Hepatocyte (in vitro differentiated cells): ENCODE measurements around the gene WSCD2. TPM values are rescaled to one million over a fixed set of nuclear protein-coding genes. Genes with fewer than 3 reads are reported as not detected.

Source experiments
- DNase-seq: peaks from one replicate; pipeline ENCODE4 v3.0.0-alpha.2; 2016; ENCODE audit warnings: low spot score
- H2AFZ ChIP-seq: fragments of 200-600 bp; sonication (generic); 2 replicates; pipeline ENCODE4 v1.6.0; 2016; ENCODE audit warnings: antibody characterized with exemption, mild to moderate bottlenecking
- H3K27ac ChIP-seq: fragments of 200-600 bp; sonication (generic); 2 replicates; pipeline ENCODE4 v1.5.1; 2016; ENCODE audit warnings: mild to moderate bottlenecking
- H3K27me3 ChIP-seq: fragments of 200-600 bp; sonication (generic); 2 replicates; pipeline ENCODE4 v1.6.1; 2016
- H3K36me3 ChIP-seq: fragments of 200-600 bp; sonication (generic); replicated peaks from 2 replicates; pipeline ENCODE4 v1.5.1; 2016; ENCODE audit warnings: low read depth; ENCODE audit not compliant: insufficient read depth
- H3K4me1 ChIP-seq: fragments of 200-600 bp; sonication (generic); 2 replicates; pipeline ENCODE4 v1.5.1; 2016; ENCODE audit warnings: mild to moderate bottlenecking, moderate library complexity; ENCODE audit not compliant: insufficient read depth
- H3K4me2 ChIP-seq: fragments of 200-600 bp; sonication (generic); 2 replicates; pipeline ENCODE4 v1.6.0; 2016
- H3K4me3 ChIP-seq: fragments of 200-600 bp; sonication (generic); 2 replicates; pipeline ENCODE4 v1.5.1; 2016; ENCODE audit warnings: mild to moderate bottlenecking
- H3K79me2 ChIP-seq: fragments of 200-600 bp; sonication (generic); 2 replicates; pipeline ENCODE4 v1.6.0; 2017; ENCODE audit warnings: mild to moderate bottlenecking
- H3K9me2 ChIP-seq: fragments of 200-600 bp; sonication (generic); replicated peaks from 2 replicates; pipeline ENCODE4 v1.6.0; 2017; ENCODE audit warnings: mild to moderate bottlenecking; ENCODE audit not compliant: insufficient read depth
- H3K9me3 ChIP-seq: fragments of 200-600 bp; sonication (generic); 2 replicates; pipeline ENCODE4 v1.5.1; 2016; ENCODE audit warnings: low read depth, mild to moderate bottlenecking
- H4K20me1 ChIP-seq: fragments of 200-600 bp; sonication (generic); 2 replicates; pipeline ENCODE4 v1.6.0; 2016; ENCODE audit warnings: mild to moderate bottlenecking; ENCODE audit not compliant: insufficient read depth, poor library complexity, severe bottlenecking
- CTCF ChIP-seq: fragments of 200-600 bp; sonication (generic); IDR thresholded peaks from 2 replicates; pipeline ENCODE4 v1.5.1; 2016; ENCODE audit warnings: antibody characterized with exemption, mild to moderate bottlenecking; ENCODE audit not compliant: poor library complexity
- EZH2 ChIP-seq: fragments of 200-600 bp; sonication (generic); IDR thresholded peaks from 2 replicates; pipeline ENCODE4 v1.6.1; 2016; ENCODE audit warnings: antibody characterized with exemption, mild to moderate bottlenecking, borderline replicate concordance
- EZH2phosphoT487 ChIP-seq: fragments of 200-600 bp; sonication (generic); IDR thresholded peaks from one replicate; pipeline ENCODE4 v1.6.1; 2018; ENCODE audit warnings: antibody characterized with exemption, mild to moderate bottlenecking, low read depth, moderate library complexity; ENCODE audit not compliant: unreplicated experiment, severe bottlenecking
- WGBS: methylation state at CpG from one replicate; pipeline ENCODE4 v1.1.6; 2016; ENCODE audit warnings: low lambda C conversion rate; ENCODE audit errors: missing lambda C conversion rate; 5-methylcytosine and 5-hydroxymethylcytosine counted together
- polyA plus RNA-seq: library from polyadenylated mRNA; unstranded; fragments of >200 nt; fragmentation: Nextera tagmentation; extraction: Ambion mirVana; gene quantifications from 2 replicates; pipeline ENCODE4 v1.2.1, GENCODE V29; 2016
- total RNA-seq: library from RNA; depleted of rRNA; stranded (reverse); fragments of >200 nt; gene quantifications from 2 replicates; pipeline ENCODE4 v1.2.3, GENCODE V29; 2014

The WSCD2 gene
- total and polyA plus RNA-seq, 2 experiments from 2014 or later = 4.2 to 4.3 TPM

DNA sequence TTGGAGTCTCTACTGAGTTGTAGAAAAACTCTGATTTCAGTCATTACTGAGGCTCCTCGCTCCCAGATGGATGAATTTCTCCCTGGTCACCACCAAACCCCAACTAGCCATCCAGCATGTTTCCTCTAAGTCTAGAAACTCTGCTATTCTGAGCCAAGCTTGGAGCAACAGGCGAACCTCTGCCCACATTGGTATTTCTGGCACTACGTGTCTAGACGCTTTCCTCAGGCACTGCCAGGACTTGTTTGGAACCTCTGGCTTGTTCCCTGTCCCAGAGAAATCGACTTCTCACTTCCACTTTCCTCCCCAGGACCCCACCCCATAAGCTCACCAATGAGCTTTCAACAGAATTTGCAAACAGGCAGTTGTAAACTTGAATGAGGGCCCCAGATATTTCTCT lies 27.6 kb downstream of the WSCD2 start:
- no peak overlapping the region for H3K4me2 ChIP-seq
- no peak for DNase-seq
- peaks cover 4% of the 10 kb centered on the region for H3K27me3 ChIP-seq
- H3K79me2 ChIP-seq = no peaks in the 10 kb centered on the region
- H4K20me1 ChIP-seq = no peaks in the 10 kb centered on the region
- no peaks in the 10 kb centered on the region for H3K4me1 ChIP-seq
- no peak overlapping the region for H2AFZ ChIP-seq
- no peak overlapping the region for H3K27ac ChIP-seq
- H3K9me2 ChIP-seq = no peaks in the 10 kb centered on the region
- no peak for TF ChIP-seq CTCF
- no peak for TF ChIP-seq EZH2phosphoT487
- no peak for TF ChIP-seq EZH2
- no peak overlapping the region for H3K4me3 ChIP-seq
- H3K9me3 ChIP-seq = no peaks in the 10 kb centered on the region
- H3K36me3 ChIP-seq = no peaks in the 10 kb centered on the region
- 74% methylated on average over 5 of the region's 5 CpGs for WGBS

DNA sequence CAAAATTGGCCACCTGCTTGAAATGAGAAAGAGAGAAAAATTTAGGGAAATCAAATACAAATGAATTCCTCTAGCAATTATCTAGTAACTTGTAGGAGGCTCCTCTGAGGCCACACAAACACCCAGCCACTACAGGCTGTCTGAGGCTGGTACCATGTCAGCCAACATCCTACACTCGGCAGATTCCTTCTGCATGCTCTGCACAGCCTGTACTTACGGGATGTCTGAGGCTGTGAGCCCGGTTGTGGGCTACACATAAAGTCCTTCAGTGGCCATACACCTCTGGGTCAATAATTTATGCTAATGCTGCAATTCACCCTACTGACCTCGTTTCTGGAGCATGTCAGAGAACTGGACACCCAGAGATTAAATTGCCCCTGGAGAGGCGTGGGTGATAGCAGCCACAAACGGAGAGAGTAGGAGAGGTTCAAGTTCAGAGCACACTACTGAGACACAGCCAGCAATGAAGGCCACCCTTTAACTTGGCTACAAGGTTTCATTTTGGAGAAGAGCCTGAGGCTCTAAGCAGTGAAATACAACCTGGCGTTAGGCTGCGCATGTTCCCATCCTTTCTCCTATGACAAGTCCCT lies 28.9 kb downstream of the WSCD2 start:
- Histone ChIP-seq H3K9me3 (no peaks in the 10 kb centered on the region), H3K36me3 (no peaks in the 10 kb centered on the region), H3K4me1 (no peaks in the 10 kb centered on the region), H3K4me2 (no peak overlapping the region), H2AFZ (no peak overlapping the region), H4K20me1 (no peaks in the 10 kb centered on the region), H3K27ac (no peak overlapping the region), H3K27me3 (peaks cover 4% of the 10 kb centered on the region), H3K4me3 (no peak overlapping the region), H3K79me2 (no peaks in the 10 kb centered on the region), H3K9me2 (no peaks in the 10 kb centered on the region)
- 71% methylated on average over 8 of the region's 8 CpGs for WGBS
- DNase-seq = no peak
- TF ChIP-seq EZH2 (no peak), CTCF (no peak)

- Histone ChIP-seq H3K27ac (no peak overlapping the region), H2AFZ (no peak overlapping the region), H3K9me2 (no peaks in the 10 kb centered on the region), H3K4me2 (no peak overlapping the region), H3K9me3 (no peaks in the 10 kb centered on the region), H3K4me1 (no peaks in the 10 kb centered on the region), H3K36me3 (no peaks in the 10 kb centered on the region), H4K20me1 (no peaks in the 10 kb centered on the region), H3K27me3 (peaks cover 4% of the 10 kb centered on the region), H3K79me2 (no peaks in the 10 kb centered on the region), H3K4me3 (no peak overlapping the region)
- TF ChIP-seq CTCF (no peak), EZH2phosphoT487 (no peak), EZH2 (no peak)
- WGBS = 78% methylated on average over 4 of the region's 4 CpGs
- DNase-seq = no peak
Measured at GRCh38 chr12:108162207-108162606, 33.1 kb downstream of the WSCD2 start.

DNA sequence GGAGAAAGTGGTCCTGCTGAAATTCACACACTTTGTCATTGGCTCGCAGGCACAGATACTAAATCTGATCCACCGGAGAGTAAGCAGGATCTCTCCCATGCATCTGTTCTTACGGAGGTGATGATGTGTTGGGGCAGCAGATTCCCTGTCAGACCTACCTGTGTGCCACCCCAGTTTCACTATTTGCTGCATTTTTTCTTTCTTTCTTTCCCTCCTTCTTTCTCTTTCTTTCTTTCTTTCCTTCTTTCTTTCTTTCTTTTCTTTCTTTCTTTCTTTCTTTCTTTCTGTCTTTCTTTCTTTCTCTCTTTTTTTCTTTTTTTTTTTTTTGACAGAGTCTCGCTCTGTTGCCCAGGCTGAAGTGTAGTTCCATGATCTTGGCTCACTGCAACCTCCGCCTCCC lies 37.4 kb downstream of the WSCD2 start:
- H3K79me2 ChIP-seq = no peaks in the 10 kb centered on the region
- 63% methylated on average over 4 of the region's 5 CpGs for WGBS
- peaks cover 3% of the 10 kb centered on the region for H3K27me3 ChIP-seq

More for the DNA sequence above, 37.4 kb downstream of the WSCD2 start:
- H3K4me2 ChIP-seq = no peak overlapping the region
- DNase-seq = no peak
- H3K4me3 ChIP-seq = no peak overlapping the region
- no peak for TF ChIP-seq EZH2
- TF ChIP-seq CTCF = no peak
- TF ChIP-seq EZH2phosphoT487 = no peak
- no peaks in the 10 kb centered on the region for H4K20me1 ChIP-seq
- H3K9me3 ChIP-seq = no peaks in the 10 kb centered on the region
- no peak overlapping the region for H3K27ac ChIP-seq
- H2AFZ ChIP-seq = no peak overlapping the region
- no peaks in the 10 kb centered on the region for H3K9me2 ChIP-seq
- no peaks in the 10 kb centered on the region for H3K4me1 ChIP-seq
- no peaks in the 10 kb centered on the region for H3K36me3 ChIP-seq
